Measurements from ENCODE around the gene PTPRD. TPM values are rescaled to one million over a fixed set of nuclear protein-coding genes. Genes with fewer than 3 reads are reported as not detected.

Gene PTPRD
- polyA plus RNA-seq, 4 donors = 2.1 to 5.6 (median 3.9) TPM

DNA sequence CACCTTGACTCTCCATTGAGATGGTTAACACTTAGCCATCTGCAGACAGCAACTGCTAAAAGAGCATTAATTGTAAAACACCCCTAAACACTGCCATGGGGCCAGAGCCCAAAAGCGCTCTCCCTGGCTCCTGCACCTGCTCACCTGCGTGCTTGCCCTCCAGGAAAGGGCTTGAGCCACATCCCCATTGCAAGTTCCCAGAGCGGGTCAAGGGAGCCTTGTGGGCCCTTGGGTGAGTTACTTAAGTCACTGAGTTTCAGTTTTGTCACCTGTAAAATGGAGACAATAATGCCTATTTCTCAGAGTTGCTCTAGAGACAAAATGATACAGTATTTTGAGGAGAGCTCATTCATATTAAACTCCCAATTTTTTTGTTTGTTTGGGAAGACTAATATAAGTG lies 967.8 kb downstream of the PTPRD start:
- WGBS, 3 donors = 84 to 86% (median 86%) methylated on average over 3 of the region's 3 CpGs

DNA sequence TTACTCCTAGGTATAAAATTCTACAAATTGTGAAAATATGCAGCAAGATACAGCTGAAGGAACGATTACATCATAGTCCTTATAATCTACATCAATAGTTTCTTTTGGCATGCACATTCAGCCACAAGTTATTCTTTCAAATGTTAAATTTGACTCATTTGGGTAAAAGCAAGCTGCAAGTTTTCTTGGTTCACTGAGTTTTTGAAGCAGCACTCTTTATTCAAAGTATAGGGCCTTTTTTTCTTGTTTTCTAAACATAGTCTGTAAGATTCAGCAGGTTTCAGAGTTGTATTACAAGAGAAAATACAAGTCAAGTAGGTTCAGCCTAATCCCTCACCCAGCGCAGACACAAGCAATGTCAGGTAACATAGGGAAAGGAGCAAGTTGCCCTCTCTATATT lies 981.5 kb downstream of the PTPRD start:
- no peak for FAIRE-seq
- 72 to 79% (median 77%) methylated on average over 2 of the region's 2 CpGs for WGBS, 3 donors

More for the DNA sequence above, 967.8 kb downstream of the PTPRD start:
- Histone ChIP-seq H3K4me1 (ENCODE audit: control insufficient read depth in 3 of 3, insufficient read depth in 2 of 3, low read depth in 1 of 3, low read length in 2 of 3) (no peaks in the 10 kb centered on the region), H3K36me3 (ENCODE audit: control insufficient read depth in 3 of 3, insufficient read depth in 2 of 3, low read depth in 1 of 3, low read length in 3 of 3) (no peaks in the 10 kb centered on the region), H3K27me3 (ENCODE audit: control insufficient read depth in 3 of 3, insufficient read depth in 3 of 3, low read length in 3 of 3) (no peaks in the 10 kb centered on the region), H3K27ac (ENCODE audit: low read depth in 1 of 3, low read length in 2 of 3) (no peak overlapping the region), H3K4me3 (ENCODE audit: low read depth in 1 of 3, low read length in 3 of 3) (no peak overlapping the region), H3K9me3 (ENCODE audit: control insufficient read depth in 2 of 2, insufficient read depth in 1 of 2, low read depth in 1 of 2, low read length in 1 of 2) (no peaks in the 10 kb centered on the region)
- DNase-seq (no peak), FAIRE-seq (no peak)

DNA sequence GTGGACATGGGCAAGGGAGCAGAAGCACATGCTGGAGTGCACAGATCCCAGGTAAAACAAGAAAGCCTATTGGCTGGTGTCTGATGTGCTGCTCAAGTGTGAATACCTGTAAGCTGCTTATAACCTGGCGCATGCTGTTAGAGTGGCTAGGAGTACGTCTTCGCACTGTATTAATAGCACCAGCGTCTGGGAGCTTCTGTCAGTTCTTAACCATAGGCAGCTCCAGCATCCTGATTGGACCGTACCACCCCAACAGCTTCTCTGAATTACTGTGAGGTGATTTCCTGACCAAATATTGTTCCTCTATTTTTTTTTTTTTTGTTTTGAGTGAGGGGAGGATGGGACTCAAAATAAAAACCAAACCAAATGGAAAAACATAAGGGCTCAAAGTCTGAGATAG lies 987.6 kb downstream of the PTPRD start:
- no peak for FAIRE-seq
- H3K36me3 ChIP-seq (ENCODE audit: control insufficient read depth in 3 of 3, insufficient read depth in 2 of 3, low read depth in 1 of 3, low read length in 3 of 3) = no peaks in the 10 kb centered on the region
- no peaks in the 10 kb centered on the region for H3K27me3 ChIP-seq (ENCODE audit: control insufficient read depth in 3 of 3, insufficient read depth in 3 of 3, low read length in 3 of 3)
- H3K4me3 ChIP-seq (ENCODE audit: low read depth in 1 of 3, low read length in 3 of 3) = no peak overlapping the region
- DNase-seq = no peak
- H3K9me3 ChIP-seq (ENCODE audit: control insufficient read depth in 2 of 2, insufficient read depth in 1 of 2, low read depth in 1 of 2, low read length in 1 of 2) = no peaks in the 10 kb centered on the region
- no peaks in the 10 kb centered on the region for H3K4me1 ChIP-seq (ENCODE audit: control insufficient read depth in 3 of 3, insufficient read depth in 2 of 3, low read depth in 1 of 3, low read length in 2 of 3)
- 86 to 93% (median 91%) methylated on average over 5 of the region's 5 CpGs for WGBS, 3 donors
- H3K27ac ChIP-seq (ENCODE audit: low read depth in 1 of 3, low read length in 2 of 3) = no peak overlapping the region

More for the DNA sequence above, 981.5 kb downstream of the PTPRD start:
- Histone ChIP-seq H3K4me3 (ENCODE audit: low read depth in 1 of 3, low read length in 3 of 3) (no peak overlapping the region), H3K9me3 (ENCODE audit: control insufficient read depth in 2 of 2, insufficient read depth in 1 of 2, low read depth in 1 of 2, low read length in 1 of 2) (no peaks in the 10 kb centered on the region), H3K36me3 (ENCODE audit: control insufficient read depth in 3 of 3, insufficient read depth in 2 of 3, low read depth in 1 of 3, low read length in 3 of 3) (no peaks in the 10 kb centered on the region), H3K27me3 (ENCODE audit: control insufficient read depth in 3 of 3, insufficient read depth in 3 of 3, low read length in 3 of 3) (no peaks in the 10 kb centered on the region), H3K27ac (ENCODE audit: low read depth in 1 of 3, low read length in 2 of 3) (no peak overlapping the region), H3K4me1 (ENCODE audit: control insufficient read depth in 3 of 3, insufficient read depth in 2 of 3, low read depth in 1 of 3, low read length in 2 of 3) (no peaks in the 10 kb centered on the region)
- no peak for DNase-seq

DNA sequence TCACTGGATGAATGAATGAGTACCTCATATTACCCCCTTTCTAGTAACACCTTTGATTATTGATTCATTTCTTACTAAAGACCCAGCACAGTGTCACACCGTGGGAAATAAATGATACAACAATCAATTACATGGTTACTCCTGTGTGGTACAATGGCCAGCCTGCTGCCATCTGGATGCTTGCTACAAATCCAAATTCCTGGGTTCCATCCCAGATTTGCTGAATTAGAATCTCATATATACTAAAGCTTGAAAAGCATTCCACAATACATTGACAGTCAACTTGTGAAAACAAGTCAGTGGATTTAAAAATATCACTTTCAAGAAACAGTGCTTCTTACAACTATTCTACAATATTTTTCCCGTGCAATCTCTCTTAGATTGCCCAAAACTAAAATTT lies 989.3 kb downstream of the PTPRD start:
- WGBS, 3 donors = 66 to 77% (median 76%) methylated on average over 2 of the region's 2 CpGs

DNA sequence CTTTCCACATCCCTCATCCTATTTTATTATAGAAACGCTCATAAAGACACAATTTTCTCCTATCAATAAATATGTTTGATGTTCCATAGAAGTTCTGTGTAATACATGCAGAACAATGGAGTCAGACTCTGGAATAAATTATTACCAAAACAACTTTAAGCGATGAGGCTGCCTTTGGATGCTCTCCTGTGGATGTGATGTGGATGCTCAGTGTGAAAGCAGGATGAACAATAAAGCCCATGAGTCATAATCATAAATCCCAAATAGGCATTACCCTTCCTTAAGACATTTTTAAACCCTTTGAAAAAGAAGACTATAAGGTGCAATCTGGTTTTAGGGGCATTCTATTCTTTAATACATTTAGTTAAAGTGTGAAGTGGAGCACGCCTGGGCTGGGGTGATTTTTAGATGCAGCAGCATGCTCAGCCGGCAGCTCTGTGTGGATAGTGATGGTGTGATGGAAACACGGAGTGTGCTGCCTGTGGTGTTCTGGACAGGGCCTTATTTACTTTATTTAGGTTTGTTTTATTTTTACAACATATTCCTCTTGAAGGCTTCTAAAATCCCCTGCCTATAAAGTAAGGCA lies 991.4 kb downstream of the PTPRD start:
- no peaks in the 10 kb centered on the region for H3K4me1 ChIP-seq (ENCODE audit: control insufficient read depth in 3 of 3, insufficient read depth in 2 of 3, low read depth in 1 of 3, low read length in 2 of 3)
- WGBS, 3 donors = 87 to 90% (median 88%) methylated on average over 5 of the region's 5 CpGs
- H3K36me3 ChIP-seq (ENCODE audit: control insufficient read depth in 3 of 3, insufficient read depth in 2 of 3, low read depth in 1 of 3, low read length in 3 of 3) = no peaks in the 10 kb centered on the region
- H3K4me3 ChIP-seq (ENCODE audit: low read depth in 1 of 3, low read length in 3 of 3) = no peak overlapping the region
- no peak overlapping the region for H3K27ac ChIP-seq (ENCODE audit: low read depth in 1 of 3, low read length in 2 of 3)
- no peak for FAIRE-seq
- no peak for DNase-seq
- no peaks in the 10 kb centered on the region for H3K27me3 ChIP-seq (ENCODE audit: control insufficient read depth in 3 of 3, insufficient read depth in 3 of 3, low read length in 3 of 3)
- no peaks in the 10 kb centered on the region for H3K9me3 ChIP-seq (ENCODE audit: control insufficient read depth in 2 of 2, insufficient read depth in 1 of 2, low read depth in 1 of 2, low read length in 1 of 2)

More for the DNA sequence above, 989.3 kb downstream of the PTPRD start:
- FAIRE-seq (no peak), DNase-seq (no peak)
- Histone ChIP-seq H3K4me1 (ENCODE audit: control insufficient read depth in 3 of 3, insufficient read depth in 2 of 3, low read depth in 1 of 3, low read length in 2 of 3) (no peaks in the 10 kb centered on the region), H3K27ac (ENCODE audit: low read depth in 1 of 3, low read length in 2 of 3) (no peak overlapping the region), H3K4me3 (ENCODE audit: low read depth in 1 of 3, low read length in 3 of 3) (no peak overlapping the region), H3K27me3 (ENCODE audit: control insufficient read depth in 3 of 3, insufficient read depth in 3 of 3, low read length in 3 of 3) (no peaks in the 10 kb centered on the region), H3K36me3 (ENCODE audit: control insufficient read depth in 3 of 3, insufficient read depth in 2 of 3, low read depth in 1 of 3, low read length in 3 of 3) (no peaks in the 10 kb centered on the region), H3K9me3 (ENCODE audit: control insufficient read depth in 2 of 2, insufficient read depth in 1 of 2, low read depth in 1 of 2, low read length in 1 of 2) (no peaks in the 10 kb centered on the region)

DNA sequence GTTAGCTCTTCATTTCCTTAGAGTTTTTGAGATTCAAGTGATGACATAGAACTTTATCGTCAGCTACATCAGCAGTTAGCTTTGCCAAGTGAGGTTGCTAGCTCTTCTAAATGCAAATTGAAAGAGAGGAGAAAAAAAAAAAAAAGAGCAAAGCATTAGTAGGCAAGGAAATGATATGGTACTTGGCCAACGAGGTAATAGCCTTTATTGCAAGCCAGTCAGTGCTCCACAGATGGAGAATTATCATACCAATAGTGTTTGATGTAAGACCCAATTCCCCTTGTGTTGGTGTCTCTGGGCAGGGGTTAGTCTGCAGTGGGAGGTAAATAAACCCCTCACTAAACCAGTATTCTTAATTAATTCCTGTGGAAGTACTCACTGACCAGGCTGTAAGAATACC lies 992.1 kb downstream of the PTPRD start:
- WGBS, 3 donors = 52 to 66% (median 53%) methylated on average over 2 of the region's 2 CpGs
- Histone ChIP-seq H3K27me3 (ENCODE audit: control insufficient read depth in 3 of 3, insufficient read depth in 3 of 3, low read length in 3 of 3) (no peaks in the 10 kb centered on the region), H3K27ac (ENCODE audit: low read depth in 1 of 3, low read length in 2 of 3) (no peak overlapping the region), H3K4me1 (ENCODE audit: control insufficient read depth in 3 of 3, insufficient read depth in 2 of 3, low read depth in 1 of 3, low read length in 2 of 3) (no peaks in the 10 kb centered on the region), H3K4me3 (ENCODE audit: low read depth in 1 of 3, low read length in 3 of 3) (no peak overlapping the region), H3K9me3 (ENCODE audit: control insufficient read depth in 2 of 2, insufficient read depth in 1 of 2, low read depth in 1 of 2, low read length in 1 of 2) (no peaks in the 10 kb centered on the region), H3K36me3 (ENCODE audit: control insufficient read depth in 3 of 3, insufficient read depth in 2 of 3, low read depth in 1 of 3, low read length in 3 of 3) (no peaks in the 10 kb centered on the region)
- no peak for DNase-seq
- no peak for FAIRE-seq

DNA sequence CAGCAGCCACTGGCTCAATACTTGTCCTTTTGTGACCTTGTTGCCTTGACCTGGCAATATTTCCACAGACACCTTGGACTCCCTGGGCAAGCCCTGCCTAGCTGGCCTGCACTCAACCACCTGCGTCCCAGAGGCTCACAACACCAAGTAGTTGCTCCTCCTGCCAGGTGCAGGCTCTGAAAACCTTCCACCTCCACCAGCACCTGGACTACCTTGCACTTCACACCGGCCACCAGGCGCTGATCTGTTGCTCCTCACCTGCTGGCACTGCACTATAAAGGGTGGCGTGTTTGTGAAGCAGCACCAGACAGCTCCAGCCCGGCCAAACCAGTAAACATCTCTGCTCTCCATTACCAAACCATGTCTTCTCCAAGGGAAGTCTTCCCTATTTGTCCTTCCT lies 997.7 kb downstream of the PTPRD start:
- DNase-seq (no peak), FAIRE-seq (no peak)
- no peaks in the 10 kb centered on the region for H3K36me3 ChIP-seq (ENCODE audit: control insufficient read depth in 3 of 3, insufficient read depth in 2 of 3, low read depth in 1 of 3, low read length in 3 of 3)
- WGBS, 3 donors = 58 to 80% (median 62%) methylated on average over 5 of the region's 5 CpGs
- no peaks in the 10 kb centered on the region for H3K9me3 ChIP-seq (ENCODE audit: control insufficient read depth in 2 of 2, insufficient read depth in 1 of 2, low read depth in 1 of 2, low read length in 1 of 2)
- no peak overlapping the region for H3K27ac ChIP-seq (ENCODE audit: low read depth in 1 of 3, low read length in 2 of 3)
- H3K4me3 ChIP-seq (ENCODE audit: low read depth in 1 of 3, low read length in 3 of 3) = no peak overlapping the region
- H3K27me3 ChIP-seq (ENCODE audit: control insufficient read depth in 3 of 3, insufficient read depth in 3 of 3, low read length in 3 of 3) = no peaks in the 10 kb centered on the region
- no peaks in the 10 kb centered on the region for H3K4me1 ChIP-seq (ENCODE audit: control insufficient read depth in 3 of 3, insufficient read depth in 2 of 3, low read depth in 1 of 3, low read length in 2 of 3)

DNA sequence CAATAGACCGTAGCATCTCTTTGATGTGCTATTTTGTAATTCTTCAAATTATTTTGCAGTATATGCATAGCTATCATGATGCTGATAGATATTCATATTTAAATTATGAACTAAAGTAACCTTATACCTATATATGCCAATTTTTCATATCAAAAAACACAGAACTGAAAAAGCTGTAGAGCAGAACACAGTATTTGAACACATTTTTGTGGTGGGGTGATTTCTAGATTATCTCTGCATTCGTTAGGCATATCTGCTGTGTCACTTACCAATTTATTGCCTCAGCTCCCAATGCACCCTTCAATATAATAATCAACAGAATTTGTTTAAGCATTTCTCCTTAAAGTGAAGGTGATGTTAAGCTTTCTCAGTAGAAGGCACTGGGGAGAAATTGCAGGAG lies 998.2 kb downstream of the PTPRD start:
- FAIRE-seq = no peak
- H3K4me1 ChIP-seq (ENCODE audit: control insufficient read depth in 3 of 3, insufficient read depth in 2 of 3, low read depth in 1 of 3, low read length in 2 of 3) = no peaks in the 10 kb centered on the region

DNA sequence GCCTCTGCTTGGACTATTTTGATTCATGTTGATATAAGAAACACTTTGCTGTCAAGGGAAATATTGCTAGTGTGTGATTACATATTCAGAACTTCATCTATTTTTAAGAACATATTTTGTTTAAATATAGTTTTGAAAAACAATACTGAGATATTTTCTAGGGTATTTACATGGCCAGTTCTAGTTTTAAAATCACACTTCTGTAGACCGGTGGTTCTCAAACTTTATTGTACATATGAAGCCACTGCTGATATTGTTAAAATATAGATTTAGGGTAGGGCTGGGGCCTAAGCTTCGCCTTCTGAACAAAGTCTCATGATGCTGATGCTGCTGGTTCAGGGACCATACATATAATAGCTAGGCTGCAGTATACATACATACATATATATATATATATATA lies 1000.0 kb downstream of the PTPRD start:
- 61 to 77% (median 69%) methylated on average over 2 of the region's 2 CpGs for WGBS, 3 donors

More for the DNA sequence above, 998.2 kb downstream of the PTPRD start:
- DNase-seq = no peak
- Histone ChIP-seq H3K4me3 (ENCODE audit: low read depth in 1 of 3, low read length in 3 of 3) (no peak overlapping the region), H3K36me3 (ENCODE audit: control insufficient read depth in 3 of 3, insufficient read depth in 2 of 3, low read depth in 1 of 3, low read length in 3 of 3) (no peaks in the 10 kb centered on the region), H3K27ac (ENCODE audit: low read depth in 1 of 3, low read length in 2 of 3) (no peak overlapping the region), H3K27me3 (ENCODE audit: control insufficient read depth in 3 of 3, insufficient read depth in 3 of 3, low read length in 3 of 3) (no peaks in the 10 kb centered on the region), H3K9me3 (ENCODE audit: control insufficient read depth in 2 of 2, insufficient read depth in 1 of 2, low read depth in 1 of 2, low read length in 1 of 2) (no peaks in the 10 kb centered on the region)
- WGBS, 3 donors = 56 to 73% (median 70%) methylated on average over 2 of the region's 2 CpGs

More for the DNA sequence above, 1000.0 kb downstream of the PTPRD start:
- H3K27me3 ChIP-seq (ENCODE audit: control insufficient read depth in 3 of 3, insufficient read depth in 3 of 3, low read length in 3 of 3) = no peaks in the 10 kb centered on the region
- DNase-seq = no peak
- no peaks in the 10 kb centered on the region for H3K36me3 ChIP-seq (ENCODE audit: control insufficient read depth in 3 of 3, insufficient read depth in 2 of 3, low read depth in 1 of 3, low read length in 3 of 3)
- no peak overlapping the region for H3K27ac ChIP-seq (ENCODE audit: low read depth in 1 of 3, low read length in 2 of 3)
- H3K4me3 ChIP-seq (ENCODE audit: low read depth in 1 of 3, low read length in 3 of 3) = no peak overlapping the region
- no peaks in the 10 kb centered on the region for H3K9me3 ChIP-seq (ENCODE audit: control insufficient read depth in 2 of 2, insufficient read depth in 1 of 2, low read depth in 1 of 2, low read length in 1 of 2)
- H3K4me1 ChIP-seq (ENCODE audit: control insufficient read depth in 3 of 3, insufficient read depth in 2 of 3, low read depth in 1 of 3, low read length in 2 of 3) = no peaks in the 10 kb centered on the region
- peak; percentile 19 for FAIRE-seq
